Lung (tissue), 12 donors: ENCODE results near the gene DAZL. TPM values are rescaled to one million over a fixed set of nuclear protein-coding genes. Genes with fewer than 3 reads are reported as not detected.

Source experiments
- ATAC-seq: fragments of 200-7000 bp; cut with Tn5 transposase; one replicate; pipeline ENCODE4 v1.9.1; 2020; ENCODE audit warnings: moderate number of reproducible peaks; ENCODE audit not compliant: insufficient read depth, low FRiP score
- DNase-seq, 3 donors: peaks; one replicate each; pipeline ENCODE4 v3.0.0-alpha.2; 2013 to 2017
- H3K27ac ChIP-seq, 2 donors: one replicate each; pipeline ENCODE4 v1.5.1; 2013; ENCODE audit warnings: mild to moderate bottlenecking in 2 of 2, moderate library complexity in 2 of 2, control low read depth in 1 of 2, inconsistent platforms in 1 of 2, low read depth in 1 of 2, low read length in 1 of 2
- H3K27me3 ChIP-seq, 3 donors: one replicate each; pipeline ENCODE4 v1.5.1; 2013; ENCODE audit warnings: low read length in 2 of 3; ENCODE audit not compliant: control insufficient read depth in 3 of 3, insufficient read depth in 3 of 3
- H3K36me3 ChIP-seq, 4 donors: one replicate each; pipeline ENCODE4 v1.5.1; 2013; ENCODE audit warnings: low read length in 4 of 4, mild to moderate bottlenecking in 1 of 4, moderate library complexity in 1 of 4; ENCODE audit not compliant: control insufficient read depth in 4 of 4, insufficient read depth in 4 of 4
- H3K4me1 ChIP-seq, 5 donors: one replicate each; pipeline ENCODE4 v1.5.1; 2013; ENCODE audit warnings: low read length in 5 of 5, mild to moderate bottlenecking in 2 of 5, moderate library complexity in 1 of 5; ENCODE audit not compliant: control insufficient read depth in 5 of 5, insufficient read depth in 5 of 5
- H3K4me3 ChIP-seq: one replicate; pipeline ENCODE4 v1.5.1; 2013; ENCODE audit warnings: mild to moderate bottlenecking, control low read depth, moderate library complexity
- H3K9ac ChIP-seq, 2 donors: one replicate each; pipeline ENCODE4 v1.5.1; 2013; ENCODE audit warnings: low read length in 2 of 2, control low read depth in 1 of 2; ENCODE audit not compliant: insufficient read depth in 1 of 2
- H3K9me3 ChIP-seq, 4 donors: one replicate each; pipeline ENCODE4 v1.5.1; 2013; ENCODE audit warnings: low read length in 3 of 4, mild to moderate bottlenecking in 1 of 4, moderate library complexity in 1 of 4; ENCODE audit not compliant: control insufficient read depth in 4 of 4, insufficient read depth in 3 of 4
- WGBS, 2 donors: extraction: QIAGEN DNeasy Blood & Tissue Kit; methylation state at CpG; one replicate each; pipeline ENCODE4 v1.1.7; 2013; 5-methylcytosine and 5-hydroxymethylcytosine counted together
- polyA plus RNA-seq, 2 donors: library from polyadenylated mRNA; stranded (reverse); fragments of 200-250 nt; gene quantifications; one replicate each; pipeline ENCODE4 v1.2.1, GENCODE V29; 2013
- total RNA-seq, 2 donors: library from RNA; depleted of rRNA in 1 of 2; stranded (reverse); fragments of >200 nt in 1 of 2; gene quantifications; one replicate each; pipeline ENCODE4 v1.2.1, GENCODE V29; 2014 to 2021
- TF ChIP-seq, protein P1 (sequence below): IDR thresholded peaks from 2 replicates; pipeline ENCODE4 v1.5.1; 2012; ENCODE audit warnings: mild to moderate bottlenecking; ENCODE audit errors: control extremely low read depth, extremely low read depth
- donor health status: control.
- donor health status: control.
- donor health status: Bipolar disorder and iron deficiency.
- donor health status: healthy.
- donor health status: DM: yes; HTN: yes; CAD: no.

Gene DAZL
- total and polyA plus RNA-seq, 4 donors, result 0.09 TPM; not detected in 3

- H3K9me3 ChIP-seq, result no peaks in the 10 kb centered on the region
- H3K9ac ChIP-seq, result no peak overlapping the region
- H3K27ac ChIP-seq, result no peak overlapping the region
- DNase-seq, result peak in 2 of 3 donors; percentile 9 to 36
- no peaks in the 10 kb centered on the region for H3K36me3 ChIP-seq
- TF ChIP-seq, protein P1, sequence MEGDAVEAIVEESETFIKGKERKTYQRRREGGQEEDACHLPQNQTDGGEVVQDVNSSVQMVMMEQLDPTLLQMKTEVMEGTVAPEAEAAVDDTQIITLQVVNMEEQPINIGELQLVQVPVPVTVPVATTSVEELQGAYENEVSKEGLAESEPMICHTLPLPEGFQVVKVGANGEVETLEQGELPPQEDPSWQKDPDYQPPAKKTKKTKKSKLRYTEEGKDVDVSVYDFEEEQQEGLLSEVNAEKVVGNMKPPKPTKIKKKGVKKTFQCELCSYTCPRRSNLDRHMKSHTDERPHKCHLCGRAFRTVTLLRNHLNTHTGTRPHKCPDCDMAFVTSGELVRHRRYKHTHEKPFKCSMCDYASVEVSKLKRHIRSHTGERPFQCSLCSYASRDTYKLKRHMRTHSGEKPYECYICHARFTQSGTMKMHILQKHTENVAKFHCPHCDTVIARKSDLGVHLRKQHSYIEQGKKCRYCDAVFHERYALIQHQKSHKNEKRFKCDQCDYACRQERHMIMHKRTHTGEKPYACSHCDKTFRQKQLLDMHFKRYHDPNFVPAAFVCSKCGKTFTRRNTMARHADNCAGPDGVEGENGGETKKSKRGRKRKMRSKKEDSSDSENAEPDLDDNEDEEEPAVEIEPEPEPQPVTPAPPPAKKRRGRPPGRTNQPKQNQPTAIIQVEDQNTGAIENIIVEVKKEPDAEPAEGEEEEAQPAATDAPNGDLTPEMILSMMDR, result no peak
- no peak overlapping the region for H3K4me3 ChIP-seq
- WGBS, 2 donors, result 86 to 91% methylated on average over 3 of the region's 3 CpGs
- no peak for ATAC-seq
- no peaks in the 10 kb centered on the region for H3K27me3 ChIP-seq
- H3K4me1 ChIP-seq, result no peaks in the 10 kb centered on the region
Observed at GRCh38 chr3:16587047-16587680, 18.1 kb downstream of the DAZL start.

DNA sequence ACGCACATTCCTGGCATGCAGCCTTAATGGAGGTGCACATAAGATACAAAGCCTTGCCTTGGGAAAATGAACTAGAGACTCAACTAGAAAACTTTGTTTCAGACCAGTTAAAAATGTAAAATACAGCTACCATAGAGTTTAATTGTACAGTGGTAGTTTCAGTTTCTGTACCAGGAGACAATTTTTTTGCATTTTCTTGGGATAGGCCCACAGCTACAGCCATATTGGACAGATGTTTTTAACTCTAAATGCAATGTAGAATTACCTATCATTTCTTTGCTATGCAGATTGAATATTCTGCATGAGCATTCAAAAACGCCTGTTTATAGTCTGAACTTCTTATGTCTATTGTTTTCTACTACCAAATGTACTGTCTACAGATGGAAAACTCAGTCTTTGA, 20.3 kb downstream of the DAZL start:
- Histone ChIP-seq H3K27ac (no peak overlapping the region), H3K4me1 (no peaks in the 10 kb centered on the region), H3K27me3 (no peaks in the 10 kb centered on the region), H3K9me3 (no peaks in the 10 kb centered on the region), H3K4me3 (no peak overlapping the region), H3K9ac (no peak overlapping the region), H3K36me3 (no peaks in the 10 kb centered on the region)
- ATAC-seq, result no peak
- TF ChIP-seq, protein P1, result no peak
- 69 to 92% methylated on average over 2 of the region's 2 CpGs for WGBS, 2 donors
- no peak for DNase-seq

DNA sequence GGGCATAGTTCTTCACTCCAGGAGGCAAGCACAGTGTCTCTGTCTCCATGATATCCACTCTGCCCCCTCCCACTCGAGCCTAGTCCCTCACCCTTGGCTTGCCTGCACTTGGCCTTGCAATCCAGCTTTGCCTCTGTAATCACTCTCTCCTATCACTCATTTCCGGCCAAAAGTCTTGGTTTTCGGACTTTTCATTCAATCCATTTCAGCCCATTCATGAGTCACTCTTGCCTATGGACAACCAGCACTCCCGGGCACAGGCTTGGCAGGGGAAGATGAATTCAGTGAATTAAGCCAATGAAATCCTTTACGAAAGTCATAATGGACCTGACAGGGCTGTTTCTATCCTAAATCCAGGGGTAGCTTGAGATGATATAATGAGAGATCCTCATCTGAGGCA, 21.7 kb downstream of the DAZL start:
- no peak overlapping the region for H3K27ac ChIP-seq
- no peaks in the 10 kb centered on the region for H3K4me1 ChIP-seq
- no peaks in the 10 kb centered on the region for H3K27me3 ChIP-seq
- H3K36me3 ChIP-seq, result no peaks in the 10 kb centered on the region
- TF ChIP-seq, protein P1, result no peak
- 86 to 91% methylated on average over 5 of the region's 5 CpGs for WGBS, 2 donors
- DNase-seq, result no peak
- H3K9ac ChIP-seq, result no peak overlapping the region
- no peaks in the 10 kb centered on the region for H3K9me3 ChIP-seq
- ATAC-seq, result no peak
- H3K4me3 ChIP-seq, result no peak overlapping the region

GRCh38 chr3:16570113-16570512, 35.1 kb downstream of the DAZL start:
- H3K27ac ChIP-seq, result no peak overlapping the region
- no peak overlapping the region for H3K4me3 ChIP-seq
- WGBS, 2 donors, result 54 to 66% methylated on average over 4 of the region's 4 CpGs
- ATAC-seq, result no peak
- H3K9me3 ChIP-seq, result no peaks in the 10 kb centered on the region
- H3K36me3 ChIP-seq, result no peaks in the 10 kb centered on the region
- DNase-seq, result no peak
- TF ChIP-seq, protein P1, result no peak
- H3K27me3 ChIP-seq, result no peaks in the 10 kb centered on the region
- H3K4me1 ChIP-seq, result no peaks in the 10 kb centered on the region
- no peak overlapping the region for H3K9ac ChIP-seq
